NCI-H2227 treated with DMSO at 0.1 percent for 48 hours (cell line): Measurements from ENCODE around the gene KRR1.
A peak's percentile ranks its signal among the peaks of the same experiment; 100 is the strongest.

Experiments
- DNase-seq: peaks from one replicate; lab custom pipeline; 2025; lab: John Stamatoyannopoulos, UW

KRR1 gene

DNA sequence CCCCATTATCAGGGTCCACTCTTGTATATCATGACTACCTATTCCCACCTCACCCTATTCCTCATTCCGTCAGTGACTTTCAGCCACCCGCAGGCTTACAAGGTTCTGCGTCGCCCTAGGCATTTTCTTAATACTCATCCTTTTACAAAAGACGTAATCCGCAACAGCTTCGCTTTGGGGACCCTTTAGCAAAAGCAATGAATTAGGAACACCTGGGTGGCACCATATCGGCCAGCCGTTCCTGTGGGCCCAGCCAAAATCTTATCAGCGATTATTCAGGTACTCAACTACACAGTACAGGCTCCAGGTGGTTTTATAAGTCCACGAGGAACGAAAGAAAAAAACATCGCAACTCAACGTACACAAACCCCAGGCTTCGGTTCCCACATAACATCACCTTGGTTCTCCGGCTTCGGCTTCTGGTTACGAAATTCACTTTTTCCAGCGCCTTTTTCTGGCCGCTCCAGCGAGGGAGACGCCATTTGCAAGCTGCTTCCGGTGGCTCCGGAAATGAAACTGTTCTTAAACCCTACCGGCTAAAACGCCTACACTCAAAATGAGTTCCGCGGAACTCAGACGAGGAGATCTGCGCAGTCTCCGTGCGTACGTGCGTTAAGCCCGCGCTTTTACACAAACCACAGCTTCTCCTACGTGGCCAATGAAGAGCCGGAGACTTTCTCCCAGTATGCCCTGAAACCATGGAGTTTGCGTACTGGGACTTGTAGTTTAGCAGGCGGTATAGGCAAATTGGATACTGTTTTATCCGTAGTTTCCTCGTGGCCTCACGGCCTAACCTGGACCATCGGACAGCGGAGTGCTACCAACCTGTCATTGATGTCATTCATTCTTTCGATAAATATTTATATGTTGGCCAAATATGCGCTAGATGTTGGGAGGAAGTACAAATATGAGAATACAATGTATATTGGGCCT, at the start of gene KRR1:
KRR1 (minus strand) TSS at position 494 of the 933 bp plus-strand sequence; CDS start at position 482, 12 bp downstream.
- DNase-seq = peak; percentile 95

DNA sequence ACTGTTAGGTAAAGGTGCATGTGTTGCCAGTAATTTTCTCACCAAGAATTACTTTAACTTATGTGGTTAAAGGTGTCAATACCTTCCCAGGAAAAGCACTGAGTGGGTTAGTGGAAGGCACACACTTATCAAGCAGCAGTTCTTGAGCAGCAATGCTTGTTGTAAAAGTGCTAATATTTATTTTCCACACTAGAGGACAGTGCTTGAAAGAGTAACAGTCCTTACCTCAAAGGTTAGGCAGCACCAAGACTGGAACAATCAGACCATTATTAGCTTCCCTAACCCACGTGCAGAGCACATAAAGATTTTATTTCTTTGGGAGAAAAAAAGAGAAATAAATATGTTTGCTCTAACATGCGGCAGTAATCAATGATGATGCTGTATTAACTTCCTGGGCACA, 48.8 kb upstream of the KRR1 start:
- no peak for DNase-seq

- DNase-seq = no peak
Observed at GRCh38 chr12:75558287-75558686, 46.9 kb upstream of the KRR1 start.

GRCh38 chr12:75556311-75556899, 45.0 kb upstream of the KRR1 start:
- DNase-seq = no peak

DNA sequence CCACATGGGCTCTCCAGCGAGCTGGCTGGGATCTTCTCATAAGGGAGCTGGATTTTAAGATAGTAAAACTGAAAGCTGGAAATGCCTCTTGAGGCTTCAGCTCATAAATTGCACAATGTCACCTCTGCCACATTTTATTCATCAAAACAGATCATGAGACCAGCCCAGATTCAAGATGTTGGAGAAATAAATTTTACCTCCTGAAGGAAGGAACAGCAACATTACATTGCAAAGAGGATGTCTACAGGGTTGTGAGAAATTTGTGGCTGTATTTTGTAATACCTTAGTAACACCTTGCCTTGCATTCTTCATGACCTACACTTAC, 43.1 kb upstream of the KRR1 start:
- DNase-seq = no peak

GRCh38 chr12:75553836-75554555, 42.6 kb upstream of the KRR1 start:
- no peak for DNase-seq

DNA sequence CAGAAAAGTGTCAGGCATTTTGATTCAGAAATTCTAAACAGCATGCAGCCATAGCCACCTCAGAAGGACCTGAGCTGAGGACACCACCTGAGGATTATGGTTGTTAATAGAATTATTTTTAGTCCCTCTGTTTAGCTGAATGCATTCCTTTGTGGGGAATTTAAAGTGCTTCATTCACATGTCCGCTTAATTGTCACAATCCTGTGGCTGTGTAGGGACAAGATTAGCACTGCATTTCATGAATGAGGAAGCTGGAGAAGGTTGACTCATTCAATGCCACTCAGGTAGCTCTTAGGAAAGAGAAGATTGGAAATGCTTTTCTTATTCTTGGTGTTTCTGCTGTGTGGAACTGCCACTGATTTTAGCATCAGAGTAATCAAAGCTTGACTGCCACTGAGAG, 42.0 kb upstream of the KRR1 start:
- no peak for DNase-seq

DNA sequence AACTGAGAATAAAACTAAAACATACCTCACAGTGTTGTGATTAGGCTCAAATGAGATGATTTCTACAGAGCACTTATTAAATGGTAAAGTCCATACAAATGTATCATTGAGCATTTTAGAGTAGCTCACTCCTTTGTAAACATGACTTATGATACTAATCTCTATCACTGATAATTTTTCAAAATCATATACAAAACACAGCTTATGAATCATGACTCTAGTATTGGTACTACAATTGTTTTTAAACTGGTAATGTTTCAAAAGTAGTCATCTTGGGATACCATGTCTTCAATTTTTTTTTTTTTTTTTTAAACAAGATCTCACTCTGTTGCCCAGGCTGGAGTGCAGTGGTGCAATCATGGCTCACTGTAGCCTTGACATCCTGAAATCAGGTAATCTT, 40.1 kb upstream of the KRR1 start:
- DNase-seq = no peak

DNA sequence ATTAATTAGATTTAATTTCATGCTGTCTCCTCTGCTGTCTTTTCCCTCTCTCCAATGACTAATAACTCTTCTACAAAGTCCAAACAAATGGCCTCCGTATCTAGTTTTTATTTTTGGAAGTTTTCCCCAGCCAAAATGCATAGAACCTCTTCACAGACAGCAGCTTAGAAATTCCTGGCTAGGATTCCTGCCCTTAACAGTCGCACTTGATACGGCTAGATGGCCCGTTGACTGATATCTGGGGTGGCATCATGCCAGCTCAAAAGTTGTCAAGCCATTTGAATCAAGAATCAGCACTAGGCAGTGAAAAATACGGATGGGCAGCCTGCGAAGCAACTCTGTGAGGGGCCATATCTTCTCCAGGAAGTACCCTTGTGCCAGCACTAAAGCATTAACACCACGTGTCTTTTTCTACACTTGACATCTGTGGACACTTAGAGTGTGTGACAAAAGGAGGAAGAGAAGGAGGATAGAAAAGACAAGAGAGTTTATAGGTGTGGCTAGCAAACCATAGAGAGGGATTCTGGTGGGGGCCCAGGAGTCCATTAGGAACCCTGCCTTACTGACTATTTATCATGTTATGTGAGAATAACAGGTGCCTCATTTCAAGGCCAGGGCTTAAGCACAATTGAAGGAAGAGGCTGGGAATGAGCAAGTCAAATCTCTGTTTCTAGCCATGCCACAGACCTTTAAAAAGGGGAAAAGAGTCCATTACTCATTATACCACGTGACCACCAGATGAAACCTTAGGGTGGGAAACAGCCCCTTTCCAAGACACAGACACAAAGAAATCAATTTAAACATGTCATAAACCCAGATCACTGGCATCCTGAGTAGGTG, 39.2 kb upstream of the KRR1 start:
- DNase-seq = no peak

- DNase-seq = no peak
Observed at GRCh38 chr12:75549989-75550388, 38.6 kb upstream of the KRR1 start.

DNA sequence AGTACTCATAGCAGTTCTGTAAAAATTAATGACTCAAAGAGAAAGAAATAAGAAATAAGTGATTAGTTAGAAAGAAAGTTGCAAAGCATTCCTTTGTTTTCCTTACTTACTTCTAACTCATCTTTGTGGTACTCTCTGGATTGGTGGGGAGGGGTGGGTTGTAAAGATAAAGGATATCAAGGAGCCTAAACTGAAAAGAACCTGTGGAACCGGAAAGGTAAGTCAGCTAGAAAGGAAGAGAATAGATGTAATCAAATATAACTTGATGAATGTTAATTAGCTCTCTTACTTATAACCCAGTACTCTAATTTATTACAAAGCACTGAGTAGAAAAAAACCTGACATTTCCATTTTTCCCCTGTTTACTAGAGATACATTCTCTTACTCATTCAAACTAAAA, 37.5 kb upstream of the KRR1 start:
- no peak for DNase-seq

DNA sequence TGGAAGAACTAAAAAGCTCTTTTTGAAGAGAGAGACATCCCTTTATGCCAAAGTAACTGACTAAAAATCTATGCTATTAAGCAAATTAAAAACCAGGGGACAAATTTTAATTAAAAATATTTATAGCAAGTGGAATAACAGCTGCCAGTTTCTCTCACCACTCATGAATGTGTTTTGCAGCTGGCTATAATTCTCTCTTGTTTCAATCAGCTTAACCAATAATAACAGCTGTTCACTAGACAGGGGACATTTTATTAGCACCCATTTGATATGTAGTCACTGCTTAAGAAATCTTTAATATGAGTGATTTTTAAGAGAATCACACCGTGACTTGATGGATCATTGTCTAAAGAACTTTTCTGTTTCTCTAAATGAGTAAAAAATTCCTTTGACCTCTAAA, 34.2 kb upstream of the KRR1 start:
- DNase-seq = no peak

DNA sequence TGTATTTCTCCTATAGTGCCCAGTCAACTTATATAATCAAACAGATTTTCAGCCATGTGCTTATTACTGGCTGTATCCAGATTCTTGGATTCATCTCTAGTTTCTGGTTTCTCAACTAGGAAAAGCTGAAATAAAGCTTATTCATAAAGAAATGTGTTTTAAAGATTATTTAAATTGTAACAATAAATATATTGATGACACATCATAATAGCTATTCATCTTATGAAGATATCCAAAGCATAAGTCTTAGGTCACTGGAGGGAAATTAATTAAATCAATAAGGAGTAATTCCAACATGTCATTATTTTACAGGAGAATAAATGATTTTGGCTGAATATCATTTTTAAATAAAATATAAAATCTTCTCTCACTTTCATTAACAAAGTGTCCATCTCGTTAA, 32.1 kb upstream of the KRR1 start:
- no peak for DNase-seq

GRCh38 chr12:75542942-75543341, 31.5 kb upstream of the KRR1 start:
- DNase-seq = no peak

GRCh38 chr12:75539889-75540288, 28.5 kb upstream of the KRR1 start:
- DNase-seq = no peak

- no peak for DNase-seq
Observed at GRCh38 chr12:75533239-75533638, 21.8 kb upstream of the KRR1 start.

DNA sequence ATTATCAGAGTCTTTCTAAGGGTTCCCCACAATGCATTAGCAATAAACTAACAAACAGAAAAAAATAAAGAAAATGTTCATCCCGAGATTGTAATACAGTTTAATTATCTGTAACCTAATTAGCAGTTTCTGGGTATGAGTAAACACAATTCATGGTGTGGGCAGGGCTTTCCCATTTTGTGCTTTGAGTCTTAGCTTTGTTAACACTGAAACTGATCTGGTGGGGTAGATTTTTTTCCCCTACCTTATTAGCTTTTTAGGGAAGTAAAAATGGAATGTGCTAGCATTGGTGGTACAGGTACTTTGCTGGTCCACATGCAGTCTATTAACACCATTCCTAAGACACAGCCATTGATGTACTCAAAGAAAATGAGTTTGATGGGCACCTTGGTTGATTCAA, 18.4 kb upstream of the KRR1 start:
- DNase-seq = no peak

- DNase-seq = no peak
Observed at GRCh38 chr12:75529316-75529715, 17.9 kb upstream of the KRR1 start.

GRCh38 chr12:75528692-75529091, 17.3 kb upstream of the KRR1 start:
- no peak for DNase-seq

- DNase-seq = no peak
Observed at GRCh38 chr12:75528272-75528671, 16.9 kb upstream of the KRR1 start.

- peak; percentile 75 for DNase-seq
Observed at GRCh38 chr12:75526655-75527511, 15.5 kb upstream of the KRR1 start.
